GM18505 (cell line): ENCODE data around the gene WRAP53.

ENCODE experiments used
- ATAC-seq: cut with Tn5 transposase; IDR thresholded peaks from one replicate; pipeline ENCODE4 v1.9.1; 2021; ENCODE audit not compliant: unreplicated experiment
- POLR2A ChIP-seq: IDR thresholded peaks from 4 replicates; pipeline ENCODE4 v1.6.1; 2011; ENCODE audit warnings: borderline replicate concordance; ENCODE audit not compliant: insufficient read depth, insufficient read length; ENCODE audit errors: extremely low read depth

Gene WRAP53

DNA sequence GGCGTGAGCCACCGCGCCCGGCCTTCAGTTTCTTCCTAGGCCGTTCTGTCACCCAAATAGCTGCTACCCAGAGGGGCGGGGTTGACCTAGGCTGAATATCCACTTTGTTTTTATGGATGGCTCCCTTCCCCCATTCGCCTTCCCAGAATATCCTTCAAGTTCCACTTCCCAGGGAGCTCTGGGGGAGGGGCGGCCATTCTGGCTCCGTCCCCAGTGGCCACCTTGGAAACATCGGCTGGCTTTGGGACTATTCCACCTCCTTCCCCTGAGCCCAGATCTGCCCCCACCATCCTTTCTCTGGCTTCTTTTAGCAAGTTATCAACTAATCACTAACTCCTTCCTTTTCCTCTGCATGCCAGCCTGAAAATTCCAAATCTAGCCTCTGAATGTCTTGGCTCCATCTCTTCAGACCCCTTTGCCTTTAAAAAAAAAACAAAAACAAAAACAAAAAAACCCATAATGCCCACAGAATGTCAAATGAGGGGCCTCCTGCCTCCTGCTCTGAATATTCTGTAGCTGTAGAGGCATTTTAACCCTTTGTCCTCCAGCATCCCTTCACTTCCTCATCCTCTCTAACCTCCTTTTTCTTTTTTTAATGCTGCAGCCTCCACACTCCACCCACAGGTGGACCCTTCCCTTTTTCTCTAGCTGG, 31.2 kb upstream of the WRAP53 start:
- no peak for TF ChIP-seq POLR2A
- no peak for ATAC-seq

DNA sequence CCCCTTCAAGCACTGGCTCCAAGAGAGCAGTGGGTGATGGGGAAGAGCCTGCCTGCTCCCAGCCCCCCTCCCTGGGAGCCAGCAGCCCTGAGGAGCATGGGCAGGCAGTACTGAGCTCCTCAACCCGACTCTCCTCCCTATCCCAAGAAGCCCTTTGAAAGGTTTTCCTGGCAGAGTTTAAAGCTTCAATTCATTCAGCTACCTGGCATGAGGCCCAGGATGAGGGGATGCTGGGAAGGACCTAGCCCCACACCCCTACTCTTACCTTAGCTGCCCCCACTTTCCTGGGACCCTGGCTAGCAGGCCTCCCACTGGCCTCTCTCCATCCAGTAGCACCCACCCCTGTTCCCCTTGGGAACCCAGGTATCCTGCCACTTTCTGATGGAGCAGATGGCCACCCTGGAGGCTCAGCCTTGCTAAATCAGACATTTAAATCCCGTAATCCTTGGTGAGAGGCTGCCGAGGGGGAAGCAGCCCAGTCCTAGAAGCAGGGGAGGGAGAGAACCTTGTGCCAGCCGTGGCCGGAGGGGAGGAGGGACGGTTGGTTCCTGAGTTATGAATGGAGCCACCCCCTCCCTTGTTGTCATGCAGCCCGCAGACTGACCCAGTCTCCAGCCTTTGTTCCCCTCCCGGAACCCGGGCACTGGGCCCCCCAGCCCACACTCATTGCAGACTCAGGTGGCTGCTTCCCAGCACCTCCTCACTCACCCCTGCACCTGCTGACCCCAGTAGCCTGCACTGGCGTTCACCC, 20.4 kb upstream of the WRAP53 start:
- TF ChIP-seq POLR2A: no peak
- ATAC-seq: no peak

DNA sequence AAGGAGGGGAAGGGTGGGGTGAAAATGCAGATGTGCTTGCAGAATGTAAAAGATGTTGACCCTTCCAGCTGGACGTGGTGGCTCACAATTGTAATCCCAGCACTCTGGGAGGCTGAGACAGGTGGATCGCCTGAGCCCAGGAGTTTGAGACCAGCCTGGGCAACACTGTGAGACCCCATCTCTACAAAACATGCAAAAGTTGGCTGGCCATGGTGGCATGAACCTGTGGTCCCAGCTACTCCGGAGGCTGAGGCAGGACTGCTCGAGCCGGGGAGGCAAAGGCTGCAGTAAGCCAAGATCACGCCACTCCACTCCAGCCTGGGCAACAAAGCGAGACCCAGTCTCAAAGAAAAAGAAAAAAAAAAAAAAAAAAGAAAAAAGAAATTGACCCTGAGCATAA, 19.8 kb upstream of the WRAP53 start:
- no peak for TF ChIP-seq POLR2A
- ATAC-seq: no peak

DNA sequence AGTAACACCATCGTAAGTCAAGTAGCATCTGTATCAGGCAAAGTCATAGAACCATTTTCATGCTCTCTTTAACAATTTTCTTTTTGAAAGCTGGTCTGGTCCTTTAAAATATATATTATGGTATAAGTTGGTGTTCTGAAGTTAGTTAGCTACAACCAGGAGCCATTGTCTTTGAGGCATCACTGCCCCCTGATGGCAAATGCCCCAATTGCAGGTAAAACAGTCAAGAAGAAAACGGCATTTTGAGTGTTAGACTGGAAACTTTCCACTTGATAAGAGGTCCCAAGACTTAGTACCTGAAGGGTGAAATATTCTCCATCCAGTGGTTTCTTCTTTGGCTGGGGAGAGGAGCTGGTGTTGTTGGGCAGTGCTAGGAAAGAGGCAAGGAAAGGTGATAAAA, 15.0 kb upstream of the WRAP53 start:
- ATAC-seq: no peak
- no peak for TF ChIP-seq POLR2A

DNA sequence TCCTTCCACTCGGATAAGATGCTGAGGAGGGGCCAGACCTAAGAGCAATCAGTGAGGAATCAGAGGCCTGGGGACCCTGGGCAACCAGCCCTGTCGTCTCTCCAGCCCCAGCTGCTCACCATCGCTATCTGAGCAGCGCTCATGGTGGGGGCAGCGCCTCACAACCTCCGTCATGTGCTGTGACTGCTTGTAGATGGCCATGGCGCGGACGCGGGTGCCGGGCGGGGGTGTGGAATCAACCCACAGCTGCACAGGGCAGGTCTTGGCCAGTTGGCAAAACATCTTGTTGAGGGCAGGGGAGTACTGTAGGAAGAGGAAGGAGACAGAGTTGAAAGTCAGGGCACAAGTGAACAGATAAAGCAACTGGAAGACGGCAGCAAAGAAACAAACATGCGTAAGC, 13.3 kb upstream of the WRAP53 start:
- TF ChIP-seq POLR2A: no peak
- no peak for ATAC-seq

DNA sequence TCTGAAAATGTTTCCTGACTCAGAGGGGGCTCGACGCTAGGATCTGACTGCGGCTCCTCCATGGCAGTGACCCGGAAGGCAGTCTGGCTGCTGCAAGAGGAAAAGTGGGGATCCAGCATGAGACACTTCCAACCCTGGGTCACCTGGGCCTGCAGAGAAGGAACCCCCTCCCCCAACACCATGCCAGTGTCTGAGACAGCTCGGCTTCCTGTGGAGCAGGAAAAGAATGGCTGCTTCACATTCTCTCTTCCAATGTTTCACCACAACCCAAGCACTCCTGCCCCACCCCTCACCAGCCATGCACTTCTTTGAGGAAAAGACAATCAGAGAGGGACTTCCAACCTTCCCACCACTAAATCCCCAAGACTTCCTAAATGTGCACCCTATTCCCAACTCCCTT, 11.7 kb upstream of the WRAP53 start:
- no peak for TF ChIP-seq POLR2A
- no peak for ATAC-seq

DNA sequence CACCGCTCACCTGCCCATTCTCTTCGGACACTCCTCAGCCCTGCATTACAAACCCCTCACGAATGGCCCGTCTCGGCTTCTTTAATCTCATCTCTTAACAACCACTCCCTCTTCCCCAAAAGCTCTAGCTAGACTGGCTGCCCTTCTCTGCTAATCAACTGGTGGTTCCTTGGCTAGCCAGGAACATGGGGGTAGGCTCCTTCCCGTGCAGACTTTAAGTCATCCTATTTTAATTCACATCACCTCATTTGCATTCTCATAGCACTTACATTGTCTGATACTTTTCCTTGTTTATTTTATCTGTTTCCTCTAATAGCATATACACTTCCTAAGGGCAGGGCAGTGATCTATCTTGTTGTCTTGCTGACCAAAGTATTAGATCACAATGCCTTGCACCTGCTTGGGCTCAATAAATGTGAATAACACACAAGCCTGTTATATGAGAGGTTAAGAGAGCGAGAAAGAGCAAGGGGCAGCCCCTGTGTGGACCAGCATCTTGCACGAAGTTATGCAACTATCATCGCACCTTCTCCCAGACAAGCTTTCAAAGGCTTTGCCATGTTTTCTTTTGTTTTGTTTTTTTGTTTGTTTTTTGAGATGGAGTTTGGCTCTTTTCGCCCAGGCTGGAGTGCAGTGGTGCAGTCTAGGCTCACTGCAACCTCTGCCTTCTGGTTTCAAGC, 10.7 kb upstream of the WRAP53 start:
- ATAC-seq: no peak
- TF ChIP-seq POLR2A: no peak

DNA sequence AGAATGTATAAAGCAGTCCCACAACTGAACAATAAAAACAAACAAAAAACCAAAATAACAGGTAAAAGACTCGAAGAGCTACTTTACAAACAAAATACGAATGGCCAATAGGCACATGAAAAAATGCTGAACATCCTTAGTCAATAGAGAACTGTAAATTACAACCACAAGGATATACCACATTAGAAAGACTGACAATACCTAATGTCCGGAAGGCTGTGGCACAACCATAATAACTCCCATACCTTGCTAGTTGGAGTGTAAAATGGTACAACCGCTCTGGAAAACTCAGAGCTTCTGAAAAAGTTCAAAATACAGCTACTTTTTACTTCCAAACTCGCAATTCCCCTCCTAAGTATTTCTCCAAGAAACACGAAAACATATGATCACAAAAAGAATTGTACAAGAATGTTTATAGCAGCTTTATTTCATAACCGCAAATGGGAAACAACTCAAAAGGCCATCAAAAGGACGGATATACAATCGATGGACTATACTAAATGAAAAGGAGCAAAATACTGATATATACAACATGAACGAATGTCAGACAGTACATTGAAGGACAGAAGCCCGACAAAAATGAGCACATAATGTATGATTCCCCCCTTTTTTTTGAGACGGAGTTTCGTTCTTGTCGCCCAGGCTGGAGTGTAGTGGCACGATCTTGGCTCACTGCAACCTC, 3.3 kb upstream of the WRAP53 start:
- TF ChIP-seq POLR2A: no peak
- ATAC-seq: no peak

DNA sequence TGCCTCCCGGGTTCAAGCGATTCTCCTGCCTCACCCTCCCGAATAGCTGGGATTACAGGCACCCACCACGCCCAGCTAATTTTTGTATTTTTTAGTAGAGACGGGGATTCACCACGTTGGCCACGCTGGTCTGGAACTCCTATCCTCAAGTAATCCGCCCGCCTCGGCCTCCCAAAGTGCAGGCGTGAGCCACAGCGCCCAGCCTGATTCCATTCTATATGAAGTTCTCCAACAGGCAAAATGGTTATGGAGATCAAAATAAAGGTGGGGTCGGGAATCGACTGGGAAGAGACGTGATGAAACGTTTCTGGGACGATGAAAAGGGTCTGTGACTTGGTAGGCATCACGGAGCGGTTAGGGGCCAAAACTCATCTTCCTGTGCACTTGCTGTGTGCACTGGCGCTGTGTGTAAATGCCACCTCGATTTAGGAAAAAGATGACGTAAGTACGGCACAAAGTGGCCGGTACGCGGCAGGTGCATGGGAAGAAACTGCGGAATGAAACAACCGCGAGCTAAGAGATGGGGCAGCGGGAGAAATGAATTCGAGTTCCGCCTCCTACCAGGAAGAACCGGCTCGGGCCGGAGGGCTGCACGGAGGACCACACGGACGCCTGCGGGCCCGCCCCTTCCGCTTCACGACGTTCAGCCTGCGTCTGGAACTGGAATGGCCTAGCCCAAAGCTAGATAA, 2.6 kb upstream of the WRAP53 start:
- TF ChIP-seq POLR2A: peak; percentile 85
- peak; percentile 63 for ATAC-seq

DNA sequence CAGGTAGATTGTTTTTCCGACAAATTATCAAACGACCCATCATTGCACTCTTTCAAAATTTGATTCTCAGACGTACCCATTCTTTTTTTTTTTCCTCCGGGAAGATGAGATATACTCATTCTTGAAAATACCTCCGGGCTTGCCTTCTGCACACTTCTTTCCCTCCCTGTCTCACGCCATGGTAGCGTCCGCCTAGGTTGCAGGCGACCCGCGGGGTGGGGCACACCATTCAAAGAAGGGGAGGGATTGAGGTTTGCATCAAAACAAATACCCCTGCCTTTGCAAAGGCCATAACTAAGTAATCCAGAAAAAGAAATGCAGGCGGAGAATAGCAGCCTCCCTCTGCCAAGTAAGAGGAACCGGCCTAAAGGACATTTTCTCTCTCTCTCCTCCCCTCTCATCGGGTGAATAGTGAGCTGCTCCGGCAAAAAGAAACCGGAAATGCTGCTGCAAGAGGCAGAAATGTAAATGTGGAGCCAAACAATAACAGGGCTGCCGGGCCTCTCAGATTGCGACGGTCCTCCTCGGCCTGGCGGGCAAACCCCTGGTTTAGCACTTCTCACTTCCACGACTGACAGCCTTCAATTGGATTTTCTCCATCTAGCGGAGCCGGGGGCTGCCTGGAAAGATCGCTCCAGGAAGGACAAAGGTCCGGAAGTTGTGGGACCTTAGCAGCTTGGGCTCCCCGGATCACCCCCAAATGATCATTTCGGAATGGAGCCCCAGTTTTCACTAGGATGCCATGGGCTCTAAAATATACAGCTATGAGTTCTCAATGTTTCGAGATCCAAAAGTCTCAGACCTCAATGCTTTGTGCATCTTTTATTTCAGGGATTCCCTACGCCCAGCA, 1.8 kb upstream of the WRAP53 start:
- ATAC-seq: peak; percentile 38
- peak; percentile 96 for TF ChIP-seq POLR2A

DNA sequence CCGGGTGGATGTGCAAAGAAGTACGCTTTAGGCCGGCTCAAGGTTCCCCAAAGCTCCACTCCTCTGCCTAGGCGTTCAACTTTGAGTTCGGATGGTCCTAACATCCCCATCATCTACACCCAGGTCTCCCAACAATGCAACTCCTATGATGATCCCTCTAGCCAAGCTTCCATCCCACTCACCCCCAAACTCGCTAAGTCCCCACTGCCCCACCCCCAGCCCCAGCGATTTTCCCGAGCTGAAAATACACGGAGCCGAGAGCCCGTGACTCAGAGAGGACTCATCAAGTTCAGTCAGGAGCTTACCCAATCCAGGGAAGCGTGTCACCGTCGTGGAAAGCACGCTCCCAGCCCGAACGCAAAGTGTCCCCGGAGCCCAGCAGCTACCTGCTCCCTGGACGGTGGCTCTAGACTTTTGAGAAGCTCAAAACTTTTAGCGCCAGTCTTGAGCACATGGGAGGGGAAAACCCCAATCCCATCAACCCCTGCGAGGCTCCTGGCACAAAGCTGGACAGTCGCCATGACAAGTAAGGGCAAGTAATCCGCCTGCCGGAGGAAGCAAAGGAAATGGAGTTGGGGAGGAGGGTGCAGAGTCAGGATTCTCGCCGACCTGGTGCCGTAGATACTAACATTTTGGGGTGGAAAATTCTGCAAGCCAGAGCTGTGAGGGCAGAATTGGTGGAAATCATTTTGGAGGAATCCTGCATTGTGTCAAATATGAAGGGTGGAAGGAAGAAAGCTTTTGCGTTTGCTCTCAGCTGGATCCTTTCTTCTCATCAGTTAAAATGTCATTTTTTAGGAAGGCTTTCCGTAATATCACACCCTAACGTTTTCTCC, 987 bp upstream of the WRAP53 start, which contains the start of gene TP53:
TSS of gene TP53 (minus strand) at position 419 of the 836 bp plus-strand sequence. CDS start 10,896 bp downstream, outside the sequence.
- peak; percentile 99 for TF ChIP-seq POLR2A
- ATAC-seq: no peak

DNA sequence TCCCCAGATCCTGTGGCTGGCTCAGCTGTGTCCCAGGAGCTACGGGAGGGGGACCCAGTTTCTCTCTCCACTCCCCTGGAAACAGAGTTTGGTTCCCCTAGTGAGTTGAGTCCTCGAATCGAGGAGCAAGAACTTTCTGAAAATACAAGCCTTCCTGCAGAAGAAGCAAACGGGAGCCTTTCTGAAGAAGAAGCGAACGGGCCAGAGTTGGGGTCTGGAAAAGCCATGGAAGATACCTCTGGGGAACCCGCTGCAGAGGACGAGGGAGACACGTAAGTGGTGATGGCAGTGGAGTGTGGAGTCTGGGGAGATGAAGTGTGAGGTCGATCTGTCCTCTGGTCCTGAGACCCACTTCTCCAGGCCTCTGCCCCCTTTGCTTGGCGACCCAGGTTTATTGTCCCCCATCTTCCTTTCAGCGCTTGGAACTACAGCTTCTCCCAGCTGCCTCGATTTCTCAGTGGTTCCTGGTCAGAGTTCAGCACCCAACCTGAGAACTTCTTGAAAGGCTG, 585 bp downstream of the WRAP53 start:
- ATAC-seq: no peak
- no peak for TF ChIP-seq POLR2A

DNA sequence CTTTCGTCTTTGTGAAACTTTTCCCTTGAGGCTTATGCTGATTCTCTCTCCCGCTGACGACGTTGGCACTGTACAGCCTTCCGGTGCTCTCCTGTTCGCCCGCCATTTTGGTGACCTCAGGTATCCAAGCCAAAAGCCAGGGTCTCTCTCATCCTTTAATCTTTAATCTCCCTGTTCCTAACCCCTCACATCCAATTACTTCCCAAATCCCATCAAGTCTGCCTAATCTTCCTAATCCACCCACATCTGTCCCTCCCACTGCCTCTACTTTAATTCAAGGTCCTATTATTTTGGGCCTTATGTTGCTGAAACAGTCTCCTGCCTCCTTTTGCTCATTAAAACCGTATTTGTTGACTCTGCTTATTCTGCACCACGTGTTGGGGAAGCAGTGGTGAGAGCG, 7.3 kb downstream of the WRAP53 start:
- no peak for TF ChIP-seq POLR2A

More for the DNA sequence above, 7.3 kb downstream of the WRAP53 start:
- ATAC-seq: no peak
